B cell (primary cell): Measurements from ENCODE around the gene TBC1D17.

Experiments
- EZH2 ChIP-seq: IDR thresholded peaks from 2 replicates; pipeline ENCODE4 v1.6.1; 2012; ENCODE audit warnings: borderline replicate concordance, low read depth, mild to moderate bottlenecking, moderate library complexity, low read length; ENCODE audit not compliant: insufficient read depth, poor library complexity, severe bottlenecking
- TF ChIP-seq, protein P1 (sequence below): fragments of 200-600 bp; IDR thresholded peaks from one replicate; pipeline ENCODE4 v1.8.0; 2022; ENCODE audit warnings: antibody characterized with exemption, mild to moderate bottlenecking

DNA sequence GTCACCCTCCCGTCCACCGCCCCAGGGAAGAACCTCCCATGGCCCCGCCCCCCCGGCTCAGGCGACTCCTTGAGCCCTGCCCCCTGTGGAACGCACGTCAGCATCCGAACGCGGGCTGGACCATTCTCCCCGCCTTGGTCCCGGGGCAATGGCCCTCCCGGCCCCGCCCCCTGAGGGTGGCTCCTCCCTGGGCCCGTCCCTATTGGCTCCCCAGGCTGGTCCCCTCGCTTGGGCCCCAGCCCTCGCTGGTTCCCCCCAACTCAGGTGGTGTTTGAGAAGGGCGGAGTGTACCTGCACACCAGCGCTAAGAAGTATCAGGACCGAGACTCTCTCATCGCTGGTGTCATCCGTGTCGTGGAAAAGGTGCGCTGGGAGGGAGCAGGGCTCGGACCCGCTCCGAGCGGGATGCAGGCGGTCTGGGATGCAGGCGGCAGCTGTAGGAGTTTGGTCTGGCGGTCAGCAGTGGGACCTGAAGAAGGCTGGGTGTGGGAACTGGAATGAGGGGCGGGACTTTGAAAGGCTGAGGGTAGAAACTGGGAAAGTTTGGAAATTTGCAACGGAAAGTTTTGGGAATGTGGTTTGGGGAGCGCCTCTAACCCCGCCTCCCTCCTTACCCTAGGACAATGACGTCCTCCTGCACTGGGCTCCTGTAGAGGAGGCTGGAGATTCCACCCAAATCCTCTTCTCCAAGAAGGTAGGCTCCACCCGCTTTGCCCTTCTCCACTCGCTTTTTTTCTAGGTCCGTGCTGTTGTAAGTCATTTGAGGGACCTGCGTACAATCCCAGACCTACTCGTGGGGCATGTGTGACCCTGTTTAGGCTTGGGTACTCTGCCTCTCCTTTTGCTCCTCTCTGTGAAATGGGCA, 609 bp downstream of the TBC1D17 start:
- TF ChIP-seq, protein P1, sequence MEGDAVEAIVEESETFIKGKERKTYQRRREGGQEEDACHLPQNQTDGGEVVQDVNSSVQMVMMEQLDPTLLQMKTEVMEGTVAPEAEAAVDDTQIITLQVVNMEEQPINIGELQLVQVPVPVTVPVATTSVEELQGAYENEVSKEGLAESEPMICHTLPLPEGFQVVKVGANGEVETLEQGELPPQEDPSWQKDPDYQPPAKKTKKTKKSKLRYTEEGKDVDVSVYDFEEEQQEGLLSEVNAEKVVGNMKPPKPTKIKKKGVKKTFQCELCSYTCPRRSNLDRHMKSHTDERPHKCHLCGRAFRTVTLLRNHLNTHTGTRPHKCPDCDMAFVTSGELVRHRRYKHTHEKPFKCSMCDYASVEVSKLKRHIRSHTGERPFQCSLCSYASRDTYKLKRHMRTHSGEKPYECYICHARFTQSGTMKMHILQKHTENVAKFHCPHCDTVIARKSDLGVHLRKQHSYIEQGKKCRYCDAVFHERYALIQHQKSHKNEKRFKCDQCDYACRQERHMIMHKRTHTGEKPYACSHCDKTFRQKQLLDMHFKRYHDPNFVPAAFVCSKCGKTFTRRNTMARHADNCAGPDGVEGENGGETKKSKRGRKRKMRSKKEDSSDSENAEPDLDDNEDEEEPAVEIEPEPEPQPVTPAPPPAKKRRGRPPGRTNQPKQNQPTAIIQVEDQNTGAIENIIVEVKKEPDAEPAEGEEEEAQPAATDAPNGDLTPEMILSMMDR = no peak
- TF ChIP-seq EZH2 = no peak
